ENCODE data around the gene ADGRF3. TPM values are rescaled to one million over a fixed set of nuclear protein-coding genes. Genes with fewer than 3 reads are reported as not detected.

Gene ADGRF3
- total and polyA plus RNA-seq, 9 of the 15 experiments (the other 6 are each of a cell fraction or from before 2014, with no cell fraction given) = 0.04 to 0.54 (median 0.16) TPM; not detected in 2

- TF ChIP-seq AFF1 (IDR thresholded peaks at IDR 0.05; ENCODE audit: low read depth in 1 of 2, partially characterized antibody in 2 of 2) (peak; percentile 82 to 94), HMBOX1 (IDR thresholded peaks at IDR 0.05) (peak; percentile 74; the same call in 1 of the 2 replicates), CTCF (IDR thresholded peaks at IDR 0.05 in 2 of 3, conservative IDR thresholded peaks at IDR 0.05 in 1 of 3; ENCODE audit: insufficient read depth in 2 of 3, low read depth in 1 of 3, low read length in 3 of 3) (no peak), ATF7 (IDR thresholded peaks at IDR 0.05) (peak; percentile 95), MECOM (CRISPR knock-in tag; IDR thresholded peaks at IDR 0.05) (no peak), ZBTB1 (CRISPR knock-in tag; IDR thresholded peaks at IDR 0.05; ENCODE audit: borderline replicate concordance, low read depth) (peak; percentile 64; the same call in 1 of the 2 replicates), MBD2 (IDR thresholded peaks at IDR 0.05; ENCODE audit: borderline replicate concordance, low read depth) (peak; percentile 91), ETS1 (conservative IDR thresholded peaks at IDR 0.05; ENCODE audit: control insufficient read depth, low read depth, low read length) (no peak; the same call in 1 of the 2 replicates), SMARCA5 (IDR thresholded peaks at IDR 0.05) (no peak), BRD9 (IDR thresholded peaks at IDR 0.05; ENCODE audit: low read depth, partially characterized antibody) (peak; percentile 97), ZNF780A (CRISPR knock-in tag; IDR thresholded peaks at IDR 0.05) (no peak), ELK1 (CRISPR knock-in tag; IDR thresholded peaks at IDR 0.05) (no peak), TOE1 (IDR thresholded peaks at IDR 0.05; ENCODE audit: borderline replicate concordance) (0 out of 2 replicates have a peak, but pooled peaks have one; percentile 21), TOE1 (CRISPR knock-in tag; IDR thresholded peaks at IDR 0.05; ENCODE audit: borderline replicate concordance, low read depth) (no peak), FUS (optimal IDR thresholded peaks at IDR 0.05; ENCODE audit: low read depth, low read length) (no peak), KLF13 (tag; IDR thresholded peaks at IDR 0.05; ENCODE audit: borderline replicate concordance, low read depth) (peak; percentile 62), ZNF586 (CRISPR knock-in tag; conservative IDR thresholded peaks at IDR 0.05) (no peak)
Measured at GRCh38 chr2:26345545-26346453, 790 bp downstream of the ADGRF3 start, which contains the start of gene SELENOI (continued).
